Measurements from ENCODE around the gene ZFAND2A. TPM values are rescaled to one million over a fixed set of nuclear protein-coding genes. Genes with fewer than 3 reads are reported as not detected.

Gene ZFAND2A
- polyA plus RNA-seq, 3 donors: 30.6 to 126 (median 35.1) TPM

Other genes starting within 250 kb of the ZFAND2A start
- 100 to 1,000 TPM in 1 of 3 donors, 10 to 100 TPM in 2; 49.1 to 117 (median 72.2) TPM for gene ADAP1, start 205.5 kb downstream of the ZFAND2A start, polyA plus RNA-seq
- gene COX19, start 184.6 kb downstream of the ZFAND2A start, polyA plus RNA-seq: 10 to 100 TPM in 1 of 3 donors, 1 to 10 TPM in 2; 7.4 to 15.0 (median 7.6) TPM
- gene CYP2W1, start 177.0 kb downstream of the ZFAND2A start, polyA plus RNA-seq: not detected
- gene GPR146, start 115.7 kb downstream of the ZFAND2A start, polyA plus RNA-seq: under 1 TPM; 0.48 to 0.92 (median 0.48) TPM
- gene GPER1, start 72.1 kb downstream of the ZFAND2A start, polyA plus RNA-seq: 1 to 10 TPM in 2 of 3 donors, under 1 TPM in 1; 0.35 to 10.0 (median 4.1) TPM
- not detected for gene UNCX, start 72.7 kb upstream of the ZFAND2A start, polyA plus RNA-seq